ENCODE measurements around the gene ARMC7. TPM values are rescaled to one million over a fixed set of nuclear protein-coding genes. Genes with fewer than 3 reads are reported as not detected.

Gene ARMC7
- total RNA-seq, 1 experiment from 2014 or later: 22.8 TPM

DNA sequence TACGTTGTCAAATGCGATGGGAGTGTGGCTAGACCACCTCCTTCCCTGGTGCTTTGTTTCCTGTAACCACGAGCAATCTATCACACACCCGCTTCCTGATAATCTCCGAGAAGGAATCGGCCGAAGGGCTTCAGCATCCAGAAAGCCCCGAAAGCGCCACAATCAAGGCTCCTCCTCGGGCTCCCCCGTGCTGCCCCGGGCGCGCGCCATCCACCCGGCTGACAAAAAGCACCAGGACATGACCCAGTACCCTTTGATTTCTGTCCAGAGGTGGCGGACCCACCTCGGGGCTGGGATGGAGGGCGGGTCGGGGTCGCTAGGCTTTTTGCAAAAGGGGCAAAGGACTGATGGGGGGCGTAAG is 743 bp upstream of the ARMC7 start:
- H3K4me2 ChIP-seq (ENCODE audit: insufficient read depth, insufficient read length, low read length): peak overlapping the region; percentile 50
- H3K18ac ChIP-seq (ENCODE audit: insufficient read length, low read depth, low read length): no peak overlapping the region
- Mint-ChIP-seq H3K4me1 (peaks cover 20 to 25% of the 10 kb centered on the region in 2 experiments), H3K4me3 (peak overlapping the region; percentile 90 to 93), H3K36me3 (ENCODE audit: insufficient read depth in 1 of 3, low read depth in 3 of 3) (peaks cover 3 to 23% (median 21%) of the 10 kb centered on the region in 3 experiments; a peak in 6 of 7 replicates), H3K27me3 (ENCODE audit: low read depth) (peaks cover 5% of the 10 kb centered on the region), H3K27ac (no peak overlapping the region), H3K9me3 (no peaks in the 10 kb centered on the region)
- H2BK15ac ChIP-seq (ENCODE audit: low read depth, low read length): no peak overlapping the region
- no peaks in the 10 kb centered on the region for H3K79me1 ChIP-seq (ENCODE audit: insufficient read depth, low read depth, low read length, poor library complexity, severe bottlenecking)
- no peak overlapping the region for H4K5ac ChIP-seq (ENCODE audit: insufficient read length, low read depth, low read length)
- no CpG with 5 or more reads among the region's 22 CpGs for WGBS (ENCODE audit: extremely low coverage, insufficient read length, low lambda C conversion rate)
- no peak overlapping the region for H3K56ac ChIP-seq (ENCODE audit: insufficient read length, low read depth, low read length)
- TF ChIP-seq, protein P1, sequence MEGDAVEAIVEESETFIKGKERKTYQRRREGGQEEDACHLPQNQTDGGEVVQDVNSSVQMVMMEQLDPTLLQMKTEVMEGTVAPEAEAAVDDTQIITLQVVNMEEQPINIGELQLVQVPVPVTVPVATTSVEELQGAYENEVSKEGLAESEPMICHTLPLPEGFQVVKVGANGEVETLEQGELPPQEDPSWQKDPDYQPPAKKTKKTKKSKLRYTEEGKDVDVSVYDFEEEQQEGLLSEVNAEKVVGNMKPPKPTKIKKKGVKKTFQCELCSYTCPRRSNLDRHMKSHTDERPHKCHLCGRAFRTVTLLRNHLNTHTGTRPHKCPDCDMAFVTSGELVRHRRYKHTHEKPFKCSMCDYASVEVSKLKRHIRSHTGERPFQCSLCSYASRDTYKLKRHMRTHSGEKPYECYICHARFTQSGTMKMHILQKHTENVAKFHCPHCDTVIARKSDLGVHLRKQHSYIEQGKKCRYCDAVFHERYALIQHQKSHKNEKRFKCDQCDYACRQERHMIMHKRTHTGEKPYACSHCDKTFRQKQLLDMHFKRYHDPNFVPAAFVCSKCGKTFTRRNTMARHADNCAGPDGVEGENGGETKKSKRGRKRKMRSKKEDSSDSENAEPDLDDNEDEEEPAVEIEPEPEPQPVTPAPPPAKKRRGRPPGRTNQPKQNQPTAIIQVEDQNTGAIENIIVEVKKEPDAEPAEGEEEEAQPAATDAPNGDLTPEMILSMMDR (conservative IDR thresholded peaks at IDR 0.05): no peak
- H3K9ac ChIP-seq (ENCODE audit: extremely low read depth, insufficient read length, low read length): peak overlapping the region; percentile 11
- H4K8ac ChIP-seq (replicated peaks; ENCODE audit: insufficient read length, low read depth, low read length): no peak overlapping the region
- H3K4ac ChIP-seq (ENCODE audit: low read depth, low read length): no peak overlapping the region
- DNase-seq: peak; percentile 64
- no peaks in the 10 kb centered on the region for H3K4me1 ChIP-seq (ENCODE audit: insufficient read depth, low read length)
- H3K23ac ChIP-seq (ENCODE audit: insufficient read length, low read depth, low read length): no peak overlapping the region
- H3K23me2 ChIP-seq (ENCODE audit: insufficient read length, low read depth, low read length, poor library complexity, severe bottlenecking): peaks cover 7% of the 10 kb centered on the region
- H4K20me1 ChIP-seq (ENCODE audit: control insufficient read depth, insufficient read depth, insufficient read length): no peaks in the 10 kb centered on the region
- no peak overlapping the region for H2BK12ac ChIP-seq (ENCODE audit: insufficient read length, low read depth, low read length)
- no peak overlapping the region for H4K91ac ChIP-seq (ENCODE audit: insufficient read length, low read depth, low read length)
- H2AFZ ChIP-seq (ENCODE audit: low read length): no peak overlapping the region
- no peak overlapping the region for H2BK5ac ChIP-seq (ENCODE audit: insufficient read length, low read length)
- no peak overlapping the region for H3T11ph ChIP-seq (ENCODE audit: low read length)
- no peak overlapping the region for H2BK120ac ChIP-seq (ENCODE audit: low read depth, low read length, poor library complexity, severe bottlenecking)
- no peak overlapping the region for H2AK5ac ChIP-seq (ENCODE audit: insufficient read length, low read length)
- H3K79me2 ChIP-seq (ENCODE audit: insufficient read depth, low read length): no peaks in the 10 kb centered on the region
- H3K9me3 ChIP-seq (ENCODE audit: control insufficient read depth, low read depth, low read length): no peaks in the 10 kb centered on the region
- H3K27ac ChIP-seq (ENCODE audit: insufficient read length, low read depth, low read length): no peak overlapping the region
- H3K27me3 ChIP-seq (ENCODE audit: insufficient read depth, low read length): no peaks in the 10 kb centered on the region
- no peak overlapping the region for H3K14ac ChIP-seq (ENCODE audit: insufficient read depth, low read length)
- no peak overlapping the region for H2BK20ac ChIP-seq (ENCODE audit: low read depth, low read length, poor library complexity, severe bottlenecking)
